Left hindlimb (tissue), 1 donor: ENCODE data around the gene TIPIN.
A peak's percentile ranks its signal among the peaks of the same experiment; 100 is the strongest.
"Not testable (repeated sequence)": the region's sequence is repeated elsewhere in the genome, so short reads cannot be mapped to it uniquely, and the experiment has no call there.

Experiments used
- DNase-seq: peaks from one replicate; pipeline ENCODE4 v3.0.0-alpha.2; 2018

TIPIN gene

GRCh38 chr15:66381376-66381775, 24.9 kb upstream of the TIPIN start:
- not testable (repeated sequence) for DNase-seq

GRCh38 chr15:66378814-66379430, 22.4 kb upstream of the TIPIN start:
- DNase-seq, result no peak

- DNase-seq, result no peak
These were observed 17.7 kb upstream of the TIPIN start for GRCh38 chr15:66374179-66374578.

GRCh38 chr15:66369773-66370651, 13.5 kb upstream of the TIPIN start:
- DNase-seq, result no peak

GRCh38 chr15:66364944-66365528, 8.6 kb upstream of the TIPIN start:
- DNase-seq, result no peak

- no peak for DNase-seq
These were observed 6.3 kb upstream of the TIPIN start for GRCh38 chr15:66362776-66363175.

- not testable (repeated sequence) for DNase-seq
These were observed 5.4 kb upstream of the TIPIN start for GRCh38 chr15:66361745-66362460.

- DNase-seq, result no peak
These were observed 3.3 kb upstream of the TIPIN start for GRCh38 chr15:66359740-66360139.

GRCh38 chr15:66356077-66356358, 467 bp downstream of the TIPIN start:
- DNase-seq, result no peak

- not testable (repeated sequence) for DNase-seq
These were observed 8.0 kb downstream of the TIPIN start for GRCh38 chr15:66348530-66348929.

- DNase-seq, result no peak
These were observed 27.7 kb downstream of the TIPIN start for GRCh38 chr15:66328771-66329170.

GRCh38 chr15:66327736-66328135, 28.7 kb downstream of the TIPIN start:
- DNase-seq, result no peak

GRCh38 chr15:66326051-66326450, 30.4 kb downstream of the TIPIN start:
- no peak for DNase-seq

GRCh38 chr15:66323312-66323928, 33.1 kb downstream of the TIPIN start:
- no peak for DNase-seq

GRCh38 chr15:66312144-66312543, 44.3 kb downstream of the TIPIN start:
- DNase-seq, result no peak

- no peak for DNase-seq
These were observed 45.7 kb downstream of the TIPIN start for GRCh38 chr15:66310786-66311185.

GRCh38 chr15:66309828-66310227, 46.7 kb downstream of the TIPIN start:
- no peak for DNase-seq

GRCh38 chr15:66308531-66308930, 48.0 kb downstream of the TIPIN start:
- DNase-seq, result no peak

GRCh38 chr15:66306381-66306780, 50.1 kb downstream of the TIPIN start:
- no peak for DNase-seq

GRCh38 chr15:66304425-66304824, 52.1 kb downstream of the TIPIN start:
- not testable (repeated sequence) for DNase-seq

- no peak for DNase-seq
These were observed 53.8 kb downstream of the TIPIN start for GRCh38 chr15:66302489-66303278.

GRCh38 chr15:66298803-66299251, 57.7 kb downstream of the TIPIN start:
- DNase-seq, result peak; percentile 61
